GM18858 (cell line): ENCODE data around the gene NACA2.
"Not testable (repeated sequence)": the region's sequence is repeated elsewhere in the genome, so short reads cannot be mapped to it uniquely, and the experiment has no call there.

ENCODE experiments used
- ATAC-seq: cut with Tn5 transposase; IDR thresholded peaks from one replicate; pipeline ENCODE4 v1.9.1; 2021; ENCODE audit not compliant: unreplicated experiment

The NACA2 gene

GRCh38 chr17:61552560-61552959 is 38.5 kb downstream of the NACA2 start:
- not testable (repeated sequence) for ATAC-seq

- ATAC-seq = no peak
Observed at GRCh38 chr17:61551255-61551742, 39.7 kb downstream of the NACA2 start.

GRCh38 chr17:61547113-61547512 is 43.9 kb downstream of the NACA2 start:
- ATAC-seq = no peak

GRCh38 chr17:61545335-61545938 is 45.6 kb downstream of the NACA2 start:
- ATAC-seq = no peak

- ATAC-seq = no peak
Observed at GRCh38 chr17:61543786-61544415, 47.1 kb downstream of the NACA2 start.

- ATAC-seq = no peak
Observed at GRCh38 chr17:61542027-61542426, 49.0 kb downstream of the NACA2 start.

GRCh38 chr17:61540874-61541273 is 50.1 kb downstream of the NACA2 start:
- no peak for ATAC-seq
